Esophagus (tissue), 2 donors: ENCODE measurements around the gene LDLRAD4. TPM values are rescaled to one million over a fixed set of nuclear protein-coding genes. Genes with fewer than 3 reads are reported as not detected.

Experiments
- H3K27ac ChIP-seq, 2 donors: one replicate each; pipeline ENCODE4 v1.5.1; 2013; ENCODE audit warnings: low read depth in 2 of 2, mild to moderate bottlenecking in 2 of 2, inconsistent platforms in 1 of 2, low read length in 1 of 2, moderate library complexity in 1 of 2
- H3K27me3 ChIP-seq, 2 donors: one replicate each; pipeline ENCODE4 v1.6.1; 2013; ENCODE audit warnings: low read length in 2 of 2, control low read depth in 1 of 2, mild to moderate bottlenecking in 1 of 2; ENCODE audit not compliant: insufficient read depth in 2 of 2, control insufficient read depth in 1 of 2
- H3K36me3 ChIP-seq, 2 donors: one replicate each; pipeline ENCODE4 v1.6.1; 2013; ENCODE audit warnings: low read length in 1 of 2; ENCODE audit not compliant: control insufficient read depth in 2 of 2, insufficient read depth in 2 of 2
- H3K4me1 ChIP-seq, 2 donors: one replicate each; pipeline ENCODE4 v1.6.1; 2013; ENCODE audit warnings: low read length in 1 of 2; ENCODE audit not compliant: control insufficient read depth in 2 of 2, insufficient read depth in 2 of 2
- H3K4me3 ChIP-seq, 2 donors: one replicate each; pipeline ENCODE4 v1.5.1; 2013; ENCODE audit warnings: low read length in 2 of 2, mild to moderate bottlenecking in 2 of 2, low read depth in 1 of 2, moderate library complexity in 1 of 2
- H3K9me3 ChIP-seq, 2 donors: one replicate each; pipeline ENCODE4 v1.6.1; 2013; ENCODE audit warnings: mild to moderate bottlenecking in 2 of 2, low read depth in 1 of 2, low read length in 1 of 2, moderate library complexity in 1 of 2; ENCODE audit not compliant: control insufficient read depth in 2 of 2, insufficient read depth in 1 of 2
- WGBS, 2 donors: extraction: QIAGEN DNeasy Blood & Tissue Kit; methylation state at CpG; one replicate each; pipeline ENCODE4 v1.1.7; 2013; 5-methylcytosine and 5-hydroxymethylcytosine counted together
- polyA plus RNA-seq, 2 donors: library from polyadenylated mRNA; stranded (reverse); fragments of 200-250 nt; gene quantifications; one replicate each; pipeline ENCODE4 v1.2.3, GENCODE V29; 2013
- donor health status: healthy with polysubstance abuse.
- donor health status: Bipolar disorder and iron deficiency.

Gene LDLRAD4
- polyA plus RNA-seq, 2 donors = 0.79 to 0.99 TPM

DNA sequence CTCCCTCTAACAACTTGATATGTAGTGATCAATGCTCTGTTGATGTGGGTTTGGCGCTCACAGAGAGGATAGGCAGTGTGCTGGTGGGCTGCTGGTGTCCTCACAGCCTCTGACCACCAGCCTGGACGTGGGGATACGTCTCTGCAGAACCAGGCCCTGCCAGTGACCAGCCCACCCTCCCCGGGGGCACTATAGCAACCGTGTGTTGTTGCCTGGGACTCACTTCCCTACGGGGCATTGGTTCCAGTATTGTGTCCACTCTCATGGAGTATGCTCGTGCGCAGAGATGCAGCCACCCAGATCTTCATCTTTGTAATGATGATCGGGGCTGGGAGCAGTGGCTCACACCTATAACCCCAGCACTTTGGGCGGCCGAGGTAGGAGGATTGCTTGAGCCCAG, 180.1 kb downstream of the LDLRAD4 start:
- WGBS, 2 donors = 88 to 90% methylated on average over 11 of the region's 11 CpGs
- H3K36me3 ChIP-seq = no peaks in the 10 kb centered on the region

DNA sequence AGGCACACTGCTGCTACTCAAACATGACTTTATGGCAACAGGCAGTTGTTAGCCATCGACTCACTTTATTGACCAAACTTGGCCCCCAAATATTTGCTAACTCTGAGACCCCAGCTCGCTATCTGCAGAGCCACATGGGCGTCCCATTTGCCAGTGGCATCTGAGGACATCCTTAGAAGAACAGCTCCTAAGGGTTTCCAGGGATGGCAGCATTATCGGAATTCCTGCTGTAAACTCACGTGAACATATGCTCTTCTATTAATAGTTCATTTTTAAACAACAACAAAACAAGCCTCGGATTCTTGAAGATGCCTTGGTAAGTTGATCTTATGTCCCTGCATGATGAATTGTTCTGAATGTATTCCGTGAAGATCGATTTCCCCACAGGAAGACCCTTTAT, 181.0 kb downstream of the LDLRAD4 start:
- 73 to 80% methylated on average over 8 of the region's 8 CpGs for WGBS, 2 donors
- no peaks in the 10 kb centered on the region for H3K9me3 ChIP-seq
- H3K27me3 ChIP-seq = no peaks in the 10 kb centered on the region
- H3K36me3 ChIP-seq = no peaks in the 10 kb centered on the region
- H3K4me1 ChIP-seq = no peaks in the 10 kb centered on the region
- no peak overlapping the region for H3K4me3 ChIP-seq
- no peak overlapping the region for H3K27ac ChIP-seq

More for the DNA sequence above, 180.1 kb downstream of the LDLRAD4 start:
- Histone ChIP-seq H3K4me1 (no peaks in the 10 kb centered on the region), H3K4me3 (no peak overlapping the region), H3K27me3 (no peaks in the 10 kb centered on the region), H3K27ac (no peak overlapping the region), H3K9me3 (no peaks in the 10 kb centered on the region)

DNA sequence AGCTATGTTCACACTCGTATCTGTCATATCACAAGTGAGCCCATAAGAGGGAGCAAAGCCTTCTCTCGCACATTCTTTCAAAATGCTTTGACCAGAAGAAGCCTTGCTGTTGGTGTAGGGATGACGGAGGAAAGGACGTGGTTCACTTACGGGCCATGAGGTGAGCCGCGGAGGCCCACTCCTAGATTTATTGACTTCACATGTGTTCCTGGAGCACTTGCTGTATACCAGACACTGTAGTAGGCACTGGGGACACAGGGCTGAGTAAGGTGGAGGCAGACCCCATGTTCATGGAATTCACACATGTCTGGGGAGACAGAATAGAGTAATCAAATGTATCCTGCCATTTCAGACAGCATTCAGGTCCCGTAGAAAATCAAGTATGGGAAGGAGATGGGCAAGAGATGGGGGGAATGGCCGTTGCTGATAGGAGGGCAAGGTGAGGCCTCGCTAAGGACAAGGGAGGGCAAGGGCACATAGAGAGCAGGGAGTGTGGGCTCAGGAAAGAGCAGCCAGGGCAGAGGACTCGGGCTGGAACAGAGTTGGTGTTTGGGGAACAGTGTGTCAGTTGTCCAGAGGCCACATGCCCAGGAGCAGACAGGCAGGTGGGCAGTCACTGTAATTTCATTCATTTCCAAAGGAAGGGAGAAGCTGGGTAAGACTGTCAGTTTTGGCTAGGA, 182.2 kb downstream of the LDLRAD4 start:
- 93 to 94% methylated on average over 11 of the region's 11 CpGs for WGBS, 2 donors
- Histone ChIP-seq H3K9me3 (no peaks in the 10 kb centered on the region), H3K27ac (no peak overlapping the region), H3K27me3 (no peaks in the 10 kb centered on the region), H3K36me3 (no peaks in the 10 kb centered on the region), H3K4me3 (no peak overlapping the region), H3K4me1 (no peaks in the 10 kb centered on the region)

DNA sequence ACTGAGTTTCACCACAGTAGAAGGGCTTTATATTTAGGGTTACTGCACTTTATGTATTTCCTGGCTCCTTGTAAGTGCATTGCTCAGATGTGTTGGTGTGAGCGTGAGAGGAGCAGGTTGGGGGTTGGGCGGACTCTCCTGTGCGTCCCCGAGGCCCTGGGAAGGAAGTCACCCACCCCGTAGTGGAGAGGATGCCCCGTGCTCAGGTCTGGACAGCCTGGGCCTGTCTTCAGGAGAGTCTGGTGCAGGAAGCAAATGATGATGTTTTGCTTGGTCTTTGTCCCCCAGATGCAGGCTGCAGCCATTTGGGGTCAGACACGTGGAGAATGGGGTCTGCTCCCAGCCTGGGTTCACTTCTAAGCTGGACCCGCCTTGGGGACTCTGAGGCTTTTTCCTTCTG, 182.8 kb downstream of the LDLRAD4 start:
- no peaks in the 10 kb centered on the region for H3K9me3 ChIP-seq
- WGBS, 2 donors = 83 to 84% methylated on average over 8 of the region's 8 CpGs

DNA sequence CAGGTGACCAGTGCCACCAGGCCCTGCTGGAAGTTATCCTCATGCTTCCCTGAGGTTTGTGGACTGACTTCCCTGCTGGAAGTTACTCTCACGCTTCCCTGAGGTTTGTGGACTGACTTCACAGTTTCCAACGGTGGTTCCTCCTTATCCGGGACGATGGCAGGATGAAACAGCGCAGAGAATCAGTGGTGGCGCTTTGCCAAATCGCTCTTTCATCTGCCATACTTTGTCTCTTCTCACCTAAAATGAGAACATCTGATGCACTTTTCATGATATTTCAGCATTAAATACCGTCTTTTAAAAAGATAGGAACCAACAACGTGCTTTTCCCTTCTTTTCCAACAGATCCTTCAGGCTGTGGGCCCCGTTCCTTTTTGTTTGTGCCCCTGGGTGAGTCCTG, 183.3 kb downstream of the LDLRAD4 start:
- 86 to 88% methylated on average over 10 of the region's 10 CpGs for WGBS, 2 donors
- Histone ChIP-seq H3K9me3 (no peaks in the 10 kb centered on the region), H3K36me3 (no peaks in the 10 kb centered on the region), H3K27me3 (no peaks in the 10 kb centered on the region), H3K27ac (no peak overlapping the region), H3K4me1 (no peaks in the 10 kb centered on the region), H3K4me3 (no peak overlapping the region)

More for the DNA sequence above, 182.8 kb downstream of the LDLRAD4 start:
- Histone ChIP-seq H3K27ac (no peak overlapping the region), H3K27me3 (no peaks in the 10 kb centered on the region), H3K36me3 (no peaks in the 10 kb centered on the region), H3K4me3 (no peak overlapping the region), H3K4me1 (no peaks in the 10 kb centered on the region)

DNA sequence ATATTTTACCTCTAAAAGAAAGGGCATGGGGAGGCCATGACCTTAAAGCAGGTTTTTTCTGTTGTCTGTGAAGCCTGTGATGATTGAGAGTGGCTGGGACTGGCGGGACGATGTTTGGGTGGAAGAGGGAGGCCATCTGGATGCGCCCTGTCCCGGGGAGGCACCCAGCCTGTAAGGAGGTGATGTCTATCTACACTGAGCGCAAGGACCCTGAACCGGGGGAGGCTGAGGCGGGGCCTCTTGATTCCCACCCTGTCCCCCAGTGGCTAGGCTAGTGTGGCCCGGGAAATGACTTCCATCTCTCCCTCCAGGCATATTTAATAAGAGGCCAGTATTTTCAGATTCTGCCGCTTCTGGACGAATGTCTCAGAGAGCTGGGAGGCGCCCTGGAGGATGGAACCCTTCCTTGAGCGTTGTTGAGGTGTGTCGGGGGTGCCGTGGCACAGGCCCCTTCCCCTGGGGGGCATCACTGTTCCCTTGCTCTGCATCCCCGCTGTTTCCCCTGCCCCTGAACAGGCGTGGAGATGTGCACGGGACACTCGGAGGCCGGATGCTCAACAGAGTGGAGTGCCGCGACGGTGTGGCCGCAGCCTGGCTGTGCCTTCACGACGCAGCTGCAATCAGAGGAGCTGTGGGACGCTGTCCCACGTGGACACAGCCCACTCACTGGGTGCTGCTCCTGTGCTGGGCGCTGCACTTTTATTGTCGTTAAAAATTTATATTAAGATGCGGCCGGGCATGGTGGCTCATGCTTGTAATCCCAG, 185.4 kb downstream of the LDLRAD4 start:
- Histone ChIP-seq H3K9me3 (no peaks in the 10 kb centered on the region), H3K4me1 (no peaks in the 10 kb centered on the region), H3K27ac (no peak overlapping the region), H3K4me3 (no peak overlapping the region), H3K27me3 (no peaks in the 10 kb centered on the region), H3K36me3 (no peaks in the 10 kb centered on the region)
- 91 to 95% methylated on average over 31 of the region's 31 CpGs for WGBS, 2 donors

DNA sequence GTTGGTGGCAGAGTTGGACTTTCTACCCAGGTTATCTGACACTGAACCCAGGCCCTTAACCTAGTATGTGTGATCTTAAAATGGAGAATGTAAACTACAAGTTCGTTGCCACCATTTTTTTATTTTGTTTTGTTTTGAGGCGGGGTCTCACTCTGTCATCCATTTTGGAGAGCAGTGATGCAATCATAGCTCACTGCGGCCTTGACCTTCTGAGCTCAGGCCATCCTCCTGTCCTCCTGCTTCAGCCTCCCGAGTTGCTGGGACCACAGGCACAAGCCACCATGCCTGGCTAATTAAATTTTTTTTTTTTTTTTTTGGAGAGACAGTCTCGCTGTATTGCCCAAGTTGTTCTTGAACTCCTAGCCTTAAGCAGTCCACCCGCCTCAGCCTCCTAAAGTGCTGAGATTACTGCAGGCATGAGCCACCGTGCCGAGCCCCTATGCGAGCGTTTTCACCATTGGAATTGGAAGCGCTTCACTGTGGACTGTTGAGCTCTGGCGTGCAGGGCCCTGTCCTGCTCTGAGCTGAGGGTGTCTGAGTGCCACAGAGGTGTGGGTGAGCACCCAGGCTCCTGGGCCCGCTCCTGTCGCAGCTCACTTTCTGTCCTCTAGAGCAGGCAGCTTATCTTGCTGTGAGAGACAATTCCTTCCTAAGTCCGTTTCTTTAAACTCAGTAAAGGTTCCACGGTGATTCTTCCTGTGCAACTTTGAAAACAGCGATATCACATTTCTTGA, 186.9 kb downstream of the LDLRAD4 start:
- Histone ChIP-seq H3K4me3 (no peak overlapping the region), H3K36me3 (no peaks in the 10 kb centered on the region), H3K4me1 (no peaks in the 10 kb centered on the region), H3K27me3 (no peaks in the 10 kb centered on the region), H3K27ac (no peak overlapping the region), H3K9me3 (no peaks in the 10 kb centered on the region)
- WGBS, 2 donors = 88 to 90% methylated on average over 17 of the region's 17 CpGs

DNA sequence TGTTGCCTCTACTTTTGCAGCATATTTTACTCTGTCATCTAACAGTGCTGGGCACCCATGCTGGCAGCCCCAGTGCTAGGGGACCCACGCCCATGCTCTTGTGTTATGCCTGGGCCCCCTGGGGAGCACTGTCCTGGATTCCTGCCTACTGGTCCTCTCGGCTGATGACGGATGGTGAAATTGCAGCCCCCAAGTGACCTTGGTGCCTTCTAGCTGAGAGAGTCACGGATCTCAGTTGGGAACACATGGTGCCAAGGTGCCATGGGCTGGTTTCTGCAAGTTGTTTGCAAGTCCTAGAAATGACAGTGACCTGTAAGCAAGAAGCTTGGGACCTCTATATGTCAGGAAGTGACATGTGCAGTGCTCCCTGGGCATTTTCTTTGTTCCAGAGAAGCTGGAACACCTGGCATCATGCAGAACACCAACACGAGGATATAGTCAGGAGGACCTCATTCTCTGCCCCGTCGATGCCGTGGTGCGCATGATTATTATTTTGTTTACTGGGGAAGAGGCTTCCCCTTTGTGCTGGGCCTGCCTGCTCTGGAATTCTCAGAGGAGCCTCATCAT, 187.6 kb downstream of the LDLRAD4 start:
- 90% methylated on average over 9 of the region's 9 CpGs for WGBS, 2 donors

DNA sequence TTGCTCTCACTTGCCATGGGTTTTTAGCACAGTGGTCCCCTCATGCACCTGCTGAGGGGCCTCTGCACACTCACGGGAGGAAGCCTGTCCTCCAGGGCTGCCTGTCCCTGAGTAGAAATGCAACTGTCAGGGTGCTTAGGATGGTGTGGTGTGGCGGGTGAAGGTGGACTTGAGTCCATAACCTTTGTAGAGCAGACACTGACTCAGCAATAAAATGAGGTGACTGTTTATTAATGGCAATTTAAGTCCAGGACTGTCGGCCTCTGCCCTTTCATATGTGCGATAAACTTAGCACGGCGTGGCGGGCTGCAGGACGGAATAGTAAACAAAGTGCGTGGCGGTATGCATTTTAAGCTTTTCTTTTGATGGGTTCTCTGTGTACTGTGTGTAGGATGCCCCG, 188.2 kb downstream of the LDLRAD4 start:
- no peaks in the 10 kb centered on the region for H3K36me3 ChIP-seq
- 83 to 91% methylated on average over 11 of the region's 11 CpGs for WGBS, 2 donors
- no peak overlapping the region for H3K27ac ChIP-seq

More for the DNA sequence above, 187.6 kb downstream of the LDLRAD4 start:
- Histone ChIP-seq H3K27ac (no peak overlapping the region), H3K4me1 (no peaks in the 10 kb centered on the region), H3K9me3 (no peaks in the 10 kb centered on the region), H3K27me3 (no peaks in the 10 kb centered on the region), H3K36me3 (no peaks in the 10 kb centered on the region), H3K4me3 (no peak overlapping the region)

More for the DNA sequence above, 188.2 kb downstream of the LDLRAD4 start:
- no peaks in the 10 kb centered on the region for H3K4me1 ChIP-seq
- peaks cover 0 to under 1% of the 10 kb centered on the region in 2 donors for H3K9me3 ChIP-seq
- no peaks in the 10 kb centered on the region for H3K27me3 ChIP-seq
- H3K4me3 ChIP-seq = no peak overlapping the region
